Right lobe of liver (tissue), 6 donors: Measurements from ENCODE around the gene PRM3. TPM values are rescaled to one million over a fixed set of nuclear protein-coding genes. Genes with fewer than 3 reads are reported as not detected.

Source experiments
- ATAC-seq, 4 donors: fragments of 200-7000 bp; cut with Tn5 transposase; one replicate each; pipeline ENCODE4 v1.9.1; 2020; ENCODE audit warnings: mild to moderate bottlenecking in 4 of 4, moderate library complexity in 4 of 4
- DNase-seq, 3 donors: peaks; one replicate each; pipeline ENCODE4 v3.0.0-alpha.2; 2020
- H3K27ac ChIP-seq, 3 donors: fragments of 200-600 bp; one replicate each; pipeline ENCODE4 v1.8.0; 2022
- H3K27me3 ChIP-seq, 2 donors: fragments of 200-600 bp; one replicate each; pipeline ENCODE4 v1.8.0; 2022
- H3K36me3 ChIP-seq, 4 donors: fragments of 200-600 bp; sonication (generic) in 1 of 4; one replicate each; pipeline versions ENCODE4 v1.5.1 to v1.8.0; 2017 to 2022; ENCODE audit warnings: control low read depth in 1 of 4
- H3K4me1 ChIP-seq, 4 donors: fragments of 200-600 bp; sonication (generic) in 1 of 4; one replicate each; pipeline versions ENCODE4 v1.5.1 to v1.8.0; 2017 to 2022; ENCODE audit warnings: control low read depth in 1 of 4
- H3K4me3 ChIP-seq, 3 donors: fragments of 200-600 bp; one replicate each; pipeline ENCODE4 v1.8.0; 2022
- H3K9me3 ChIP-seq, 4 donors: fragments of 200-600 bp; sonication (generic) in 1 of 4; one replicate each; pipeline versions ENCODE4 v1.5.1 to v1.8.0; 2017 to 2022; ENCODE audit warnings: control low read depth in 1 of 4
- CTCF ChIP-seq, 4 donors: fragments of 200-600 bp in 3 of 4; fragments of 450-650 bp in 1 of 4; IDR thresholded peaks; one replicate each; pipeline versions ENCODE4 v1.5.1 to v1.8.0; 2016 to 2022; ENCODE audit warnings: antibody characterized with exemption in 4 of 4, mild to moderate bottlenecking in 2 of 4
- POLR2A ChIP-seq: fragments of 450-650 bp; IDR thresholded peaks from one replicate; pipeline ENCODE4 v1.6.1; 2017; ENCODE audit warnings: antibody characterized with exemption, mild to moderate bottlenecking
- WGBS: methylation state at CpG from one replicate; pipeline ENCODE4 v1.1.6; 2018; ENCODE audit warnings: low coverage, low lambda C conversion rate; ENCODE audit not compliant: insufficient coverage; ENCODE audit errors: missing lambda C conversion rate; 5-methylcytosine and 5-hydroxymethylcytosine counted together
- intact Hi-C, 2 donors: fragments of 100-400 bp; cut with DNase I; formaldehyde crosslinking; loops; one replicate each; pipeline versions ENCODE4 v1.11.2 to v1.14.1; 2022
- total RNA-seq, 6 experiments: library from RNA; depleted of rRNA in 2 of 6; stranded (reverse); fragments of >200 nt in 2 of 6; fragmentation: NEBNext Ultra II Directional in 3 of 6; extraction: Animal tissue kit (Norgen Biotek cat#: 25700) in 3 of 6; gene quantifications; one replicate each; pipeline versions ENCODE4 v1.1.0 to v1.2.4, GENCODE V29; 2016 to 2023
- donor health status: DM: no; HTN: yes; CAD: no.
- donor health status: DM: no; HTN: no; CAD: no.
- donor health status: DM: no; HTN: no; CAD: no.
- donor health status: DM: no; HTN: yes; CAD: no.
- donor health status: DM: no; HTN: yes; CAD: no.

PRM3 gene
- total RNA-seq, 6 experiments from 2014 or later: not detected

- Histone ChIP-seq H3K27ac (no peak overlapping the region), H3K4me1 (peaks cover 0 to 12% (median 3%) of the 10 kb centered on the region in 4 donors), H3K9me3 (no peaks in the 10 kb centered on the region), H3K36me3 (no peaks in the 10 kb centered on the region), H3K27me3 (no peaks in the 10 kb centered on the region), H3K4me3 (no peak overlapping the region)
- ATAC-seq: peak in 2 of 4 donors; percentile 37 to 41
- WGBS: 44% methylated on average over 6 of the region's 10 CpGs
- intact Hi-C loops: no loop called here
- no peak for DNase-seq
- TF ChIP-seq CTCF (IDR thresholded peaks at IDR 0.05) (no peak), POLR2A (no peak)
These were observed 32.6 kb downstream of the PRM3 start for GRCh38 chr16:11240636-11241473.

- no peaks in the 10 kb centered on the region for H3K27me3 ChIP-seq
- 84% methylated on average over 9 of the region's 10 CpGs for WGBS
- DNase-seq: no peak
- H3K36me3 ChIP-seq: no peaks in the 10 kb centered on the region
- no peak for TF ChIP-seq POLR2A
- no peak for TF ChIP-seq CTCF (IDR thresholded peaks at IDR 0.05)
- intact Hi-C loops: no loop called here
- H3K4me3 ChIP-seq: no peak overlapping the region
- no peak overlapping the region for H3K27ac ChIP-seq
- peaks cover 0 to 10% (median 2%) of the 10 kb centered on the region in 4 donors for H3K4me1 ChIP-seq
- no peak for ATAC-seq
- no peaks in the 10 kb centered on the region for H3K9me3 ChIP-seq
These were observed 33.5 kb downstream of the PRM3 start for GRCh38 chr16:11239644-11240632.

- 88% methylated on average over 5 of the region's 15 CpGs for WGBS
- no peak overlapping the region for H3K27ac ChIP-seq
- peaks cover 0 to 10% (median 2%) of the 10 kb centered on the region in 4 donors for H3K4me1 ChIP-seq
- TF ChIP-seq POLR2A (no peak), CTCF (IDR thresholded peaks at IDR 0.05) (no peak)
- no peaks in the 10 kb centered on the region for H3K36me3 ChIP-seq
- intact Hi-C loops: no loop called here
- H3K9me3 ChIP-seq: no peaks in the 10 kb centered on the region
- ATAC-seq (no peak), DNase-seq (no peak)
- H3K4me3 ChIP-seq: no peak overlapping the region
- H3K27me3 ChIP-seq: no peaks in the 10 kb centered on the region
These were observed 34.9 kb downstream of the PRM3 start for GRCh38 chr16:11238272-11239202.
